Measurements from ENCODE around the gene SNRK.
A peak's percentile ranks its signal among the peaks of the same experiment; 100 is the strongest.

The SNRK gene

GRCh38 chr3:43364926-43365325, 78.6 kb downstream of the SNRK start:
- Histone ChIP-seq H2AFZ (ENCODE audit: low read depth, low read length) (no peak overlapping the region), H2BK12ac (ENCODE audit: low read length in 2 of 2) (no peak overlapping the region), H3K14ac (ENCODE audit: low read length in 2 of 2) (no peak overlapping the region), H2BK5ac (ENCODE audit: low read depth, low read length, poor library complexity, severe bottlenecking) (no peak overlapping the region), H3K4me2 (ENCODE audit: low read length, poor library complexity, severe bottlenecking) (no peak overlapping the region), H3K79me1 (replicated peaks; ENCODE audit: low read length, poor library complexity, severe bottlenecking) (no peaks in the 10 kb centered on the region), H3K4ac (ENCODE audit: low read depth in 1 of 2, low read length in 2 of 2) (no peak overlapping the region), H3K4me1 (ENCODE audit: control insufficient read depth, insufficient read depth, low read depth, low read length) (peaks cover 2% of the 10 kb centered on the region), H3K18ac (ENCODE audit: low read depth in 1 of 2, low read length in 2 of 2) (no peak overlapping the region), H3K9me3 (ENCODE audit: control insufficient read depth, low read length) (no peaks in the 10 kb centered on the region), H4K91ac (ENCODE audit: low read length) (no peak overlapping the region), H3K27ac (ENCODE audit: low read length, poor library complexity, severe bottlenecking) (no peak overlapping the region), H3K23ac (ENCODE audit: low read length in 2 of 2) (no peak overlapping the region), H2AK5ac (ENCODE audit: low read length, severe bottlenecking) (no peak overlapping the region), H3K36me3 (ENCODE audit: control insufficient read depth in 1 of 2, insufficient read depth in 2 of 2, low read depth in 1 of 2, low read length in 2 of 2) (peaks cover 17 to 39% of the 10 kb centered on the region in 2 experiments), H4K8ac (ENCODE audit: low read length) (no peak overlapping the region), H3K27me3 (ENCODE audit: control insufficient read depth in 1 of 2, insufficient read depth in 1 of 2, low read length in 2 of 2) (no peaks in the 10 kb centered on the region), H2BK15ac (ENCODE audit: low read depth, poor library complexity, severe bottlenecking) (no peak overlapping the region), H3K9ac (ENCODE audit: low read length) (no peak overlapping the region), H2BK120ac (ENCODE audit: low read depth, low read length) (no peak overlapping the region), H3K4me3 (ENCODE audit: insufficient read depth in 1 of 2, low read depth in 1 of 2, low read length in 2 of 2) (no peak overlapping the region)
- WGBS = 96% methylated on average over 14 of the region's 14 CpGs
- DNase-seq = no peak

DNA sequence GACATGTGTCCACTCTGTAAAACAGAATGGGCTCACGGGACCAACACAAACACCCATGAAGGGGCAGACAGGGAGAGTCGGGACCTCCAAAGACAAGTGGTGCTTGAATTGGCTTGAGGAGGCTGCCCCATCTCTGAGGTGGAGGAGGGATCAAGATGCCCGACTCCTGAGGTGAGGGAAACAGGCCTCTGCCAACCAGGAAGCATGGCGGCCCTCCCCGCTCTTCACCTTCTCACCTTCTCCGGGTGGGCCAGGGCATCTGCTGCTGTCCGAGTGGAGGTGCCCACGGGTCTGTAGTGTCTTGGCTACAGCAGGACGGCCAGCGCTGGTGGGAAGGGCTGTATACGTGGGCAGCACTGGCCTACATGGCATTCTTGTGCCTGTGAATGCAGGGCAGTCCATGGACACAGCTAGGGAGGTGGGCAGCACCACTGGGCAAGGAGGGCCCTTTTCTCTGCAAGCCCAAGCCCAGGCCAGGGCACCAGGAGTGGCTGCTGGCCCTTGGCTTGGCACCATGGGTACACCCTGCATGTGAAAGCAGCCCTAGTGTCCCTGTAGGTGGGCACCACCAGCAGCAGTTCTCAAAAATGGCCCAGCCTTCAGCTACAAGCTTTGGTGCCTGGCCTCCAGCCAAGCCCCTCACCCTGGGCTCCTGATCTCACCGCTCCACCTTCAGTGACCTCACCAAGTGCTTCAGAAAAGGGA, 79.4 kb downstream of the SNRK start:
- Histone ChIP-seq H3K4ac (ENCODE audit: low read depth in 1 of 2, low read length in 2 of 2) (no peak overlapping the region), H3K14ac (ENCODE audit: low read length in 2 of 2) (peak overlapping the region in 1 of 2 experiments; percentile 92), H3K27ac (ENCODE audit: low read length, poor library complexity, severe bottlenecking) (no peak overlapping the region), H4K91ac (ENCODE audit: low read length) (peak overlapping the region; percentile 59), H3K9ac (ENCODE audit: low read length) (no peak overlapping the region), H2BK120ac (ENCODE audit: low read depth, low read length) (peak overlapping the region; percentile 45), H2BK5ac (ENCODE audit: low read depth, low read length, poor library complexity, severe bottlenecking) (no peak overlapping the region), H3K23ac (ENCODE audit: low read length in 2 of 2) (no peak overlapping the region), H3K79me1 (replicated peaks; ENCODE audit: low read length, poor library complexity, severe bottlenecking) (peaks cover 3% of the 10 kb centered on the region), H2AK5ac (ENCODE audit: low read length, severe bottlenecking) (no peak overlapping the region), H3K4me1 (ENCODE audit: control insufficient read depth, insufficient read depth, low read depth, low read length) (peaks cover 2% of the 10 kb centered on the region), H2BK12ac (ENCODE audit: low read length in 2 of 2) (peak overlapping the region in 1 of 2 experiments; percentile 49), H3K36me3 (ENCODE audit: control insufficient read depth in 1 of 2, insufficient read depth in 2 of 2, low read depth in 1 of 2, low read length in 2 of 2) (peaks cover 17 to 39% of the 10 kb centered on the region in 2 experiments), H3K4me3 (ENCODE audit: insufficient read depth in 1 of 2, low read depth in 1 of 2, low read length in 2 of 2) (no peak overlapping the region), H3K9me3 (ENCODE audit: control insufficient read depth, low read length) (no peaks in the 10 kb centered on the region), H4K8ac (ENCODE audit: low read length) (no peak overlapping the region), H2AFZ (ENCODE audit: low read depth, low read length) (no peak overlapping the region), H3K18ac (ENCODE audit: low read depth in 1 of 2, low read length in 2 of 2) (no peak overlapping the region), H2BK15ac (ENCODE audit: low read depth, poor library complexity, severe bottlenecking) (no peak overlapping the region), H3K27me3 (ENCODE audit: control insufficient read depth in 1 of 2, insufficient read depth in 1 of 2, low read length in 2 of 2) (no peaks in the 10 kb centered on the region), H3K4me2 (ENCODE audit: low read length, poor library complexity, severe bottlenecking) (no peak overlapping the region)
- WGBS = 97% methylated on average over 12 of the region's 12 CpGs
- DNase-seq = no peak

- Histone ChIP-seq H2AK5ac (ENCODE audit: low read length, severe bottlenecking) (no peak overlapping the region), H3K23ac (ENCODE audit: low read length in 2 of 2) (no peak overlapping the region), H3K27me3 (ENCODE audit: control insufficient read depth in 1 of 2, insufficient read depth in 1 of 2, low read length in 2 of 2) (no peaks in the 10 kb centered on the region), H3K9ac (ENCODE audit: low read length) (no peak overlapping the region), H3K79me1 (replicated peaks; ENCODE audit: low read length, poor library complexity, severe bottlenecking) (peaks cover 3% of the 10 kb centered on the region), H3K4me3 (ENCODE audit: insufficient read depth in 1 of 2, low read depth in 1 of 2, low read length in 2 of 2) (no peak overlapping the region), H2BK120ac (ENCODE audit: low read depth, low read length) (no peak overlapping the region), H3K36me3 (ENCODE audit: control insufficient read depth in 1 of 2, insufficient read depth in 2 of 2, low read depth in 1 of 2, low read length in 2 of 2) (peaks cover 17 to 44% of the 10 kb centered on the region in 2 experiments), H3K27ac (ENCODE audit: low read length, poor library complexity, severe bottlenecking) (no peak overlapping the region), H3K4me2 (ENCODE audit: low read length, poor library complexity, severe bottlenecking) (no peak overlapping the region), H4K91ac (ENCODE audit: low read length) (no peak overlapping the region), H2BK12ac (ENCODE audit: low read length in 2 of 2) (no peak overlapping the region), H3K14ac (ENCODE audit: low read length in 2 of 2) (no peak overlapping the region), H2BK15ac (ENCODE audit: low read depth, poor library complexity, severe bottlenecking) (no peak overlapping the region), H3K4ac (ENCODE audit: low read depth in 1 of 2, low read length in 2 of 2) (no peak overlapping the region), H2AFZ (ENCODE audit: low read depth, low read length) (no peak overlapping the region), H4K8ac (ENCODE audit: low read length) (no peak overlapping the region), H3K18ac (ENCODE audit: low read depth in 1 of 2, low read length in 2 of 2) (no peak overlapping the region), H3K9me3 (ENCODE audit: control insufficient read depth, low read length) (no peaks in the 10 kb centered on the region), H3K4me1 (ENCODE audit: control insufficient read depth, insufficient read depth, low read depth, low read length) (peaks cover 2% of the 10 kb centered on the region), H2BK5ac (ENCODE audit: low read depth, low read length, poor library complexity, severe bottlenecking) (no peak overlapping the region)
- 97% methylated on average over 11 of the region's 11 CpGs for WGBS
- no peak for DNase-seq
Measured at GRCh38 chr3:43366481-43366880, 80.1 kb downstream of the SNRK start.

DNA sequence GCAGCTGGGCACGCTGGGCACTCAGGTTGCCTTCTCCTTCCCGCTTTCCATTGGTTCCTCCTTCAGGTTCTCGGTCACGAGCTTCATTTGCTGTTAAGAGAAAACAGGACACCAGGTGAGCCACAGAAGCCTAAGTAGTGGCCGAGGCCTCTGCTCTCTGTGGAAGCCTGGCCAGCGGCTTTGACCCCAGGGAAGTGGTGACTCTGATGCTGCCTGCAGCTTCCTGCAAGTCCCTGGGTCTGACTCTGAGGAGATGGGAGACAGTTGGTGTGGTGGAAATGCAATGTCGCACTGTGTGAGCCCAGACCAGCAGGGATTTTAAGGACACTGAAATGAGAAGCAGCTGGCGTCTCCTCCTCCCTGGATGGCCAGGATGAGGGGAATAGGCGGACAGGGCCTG, 80.5 kb downstream of the SNRK start:
- peaks cover 3% of the 10 kb centered on the region for H3K79me1 ChIP-seq (replicated peaks; ENCODE audit: low read length, poor library complexity, severe bottlenecking)
- 96% methylated on average over 9 of the region's 9 CpGs for WGBS
- no peak overlapping the region for H3K4ac ChIP-seq (ENCODE audit: low read depth in 1 of 2, low read length in 2 of 2)

More for the DNA sequence above, 80.5 kb downstream of the SNRK start:
- no peaks in the 10 kb centered on the region for H3K9me3 ChIP-seq (ENCODE audit: control insufficient read depth, low read length)
- H3K23ac ChIP-seq (ENCODE audit: low read length in 2 of 2) = no peak overlapping the region
- no peak for DNase-seq
- no peak overlapping the region for H4K91ac ChIP-seq (ENCODE audit: low read length)
- no peak overlapping the region for H3K27ac ChIP-seq (ENCODE audit: low read length, poor library complexity, severe bottlenecking)
- H3K27me3 ChIP-seq (ENCODE audit: control insufficient read depth in 1 of 2, insufficient read depth in 1 of 2, low read length in 2 of 2) = no peaks in the 10 kb centered on the region
- no peak overlapping the region for H4K8ac ChIP-seq (ENCODE audit: low read length)
- peaks cover 2% of the 10 kb centered on the region for H3K4me1 ChIP-seq (ENCODE audit: control insufficient read depth, insufficient read depth, low read depth, low read length)
- no peak overlapping the region for H3K14ac ChIP-seq (ENCODE audit: low read length in 2 of 2)
- H2BK120ac ChIP-seq (ENCODE audit: low read depth, low read length) = no peak overlapping the region
- H3K9ac ChIP-seq (ENCODE audit: low read length) = no peak overlapping the region
- no peak overlapping the region for H3K4me3 ChIP-seq (ENCODE audit: insufficient read depth in 1 of 2, low read depth in 1 of 2, low read length in 2 of 2)
- H2BK15ac ChIP-seq (ENCODE audit: low read depth, poor library complexity, severe bottlenecking) = no peak overlapping the region
- peaks cover 17 to 45% of the 10 kb centered on the region in 2 experiments for H3K36me3 ChIP-seq (ENCODE audit: control insufficient read depth in 1 of 2, insufficient read depth in 2 of 2, low read depth in 1 of 2, low read length in 2 of 2)
- H2BK5ac ChIP-seq (ENCODE audit: low read depth, low read length, poor library complexity, severe bottlenecking) = no peak overlapping the region
- no peak overlapping the region for H2AFZ ChIP-seq (ENCODE audit: low read depth, low read length)
- no peak overlapping the region for H2AK5ac ChIP-seq (ENCODE audit: low read length, severe bottlenecking)
- H3K4me2 ChIP-seq (ENCODE audit: low read length, poor library complexity, severe bottlenecking) = no peak overlapping the region
- no peak overlapping the region for H2BK12ac ChIP-seq (ENCODE audit: low read length in 2 of 2)
- no peak overlapping the region for H3K18ac ChIP-seq (ENCODE audit: low read depth in 1 of 2, low read length in 2 of 2)

Data from mesenchymal stem cell (in vitro differentiated cells and primary cell).